A673 (cell line): ENCODE data around the gene APBB3.
A peak's percentile ranks its signal among the peaks of the same experiment; 100 is the strongest.

ENCODE experiments used
- EZH2 ChIP-seq: fragments of 200-600 bp; sonication (generic); IDR thresholded peaks from 2 replicates; pipeline ENCODE4 v1.6.1; 2017; ENCODE audit warnings: borderline replicate concordance, low read depth, mild to moderate bottlenecking, mixed read lengths, antibody characterized with exemption, low read length; ENCODE audit not compliant: poor library complexity, severe bottlenecking
- TF ChIP-seq, protein P1 (sequence below): fragments of 300-800, 200-600 bp; sonication (generic); conservative IDR thresholded peaks from 2 replicates; pipeline ENCODE4 v1.5.1; 2017; ENCODE audit warnings: low read depth, mild to moderate bottlenecking, antibody characterized with exemption, low read length, moderate library complexity, mixed read lengths

DNA sequence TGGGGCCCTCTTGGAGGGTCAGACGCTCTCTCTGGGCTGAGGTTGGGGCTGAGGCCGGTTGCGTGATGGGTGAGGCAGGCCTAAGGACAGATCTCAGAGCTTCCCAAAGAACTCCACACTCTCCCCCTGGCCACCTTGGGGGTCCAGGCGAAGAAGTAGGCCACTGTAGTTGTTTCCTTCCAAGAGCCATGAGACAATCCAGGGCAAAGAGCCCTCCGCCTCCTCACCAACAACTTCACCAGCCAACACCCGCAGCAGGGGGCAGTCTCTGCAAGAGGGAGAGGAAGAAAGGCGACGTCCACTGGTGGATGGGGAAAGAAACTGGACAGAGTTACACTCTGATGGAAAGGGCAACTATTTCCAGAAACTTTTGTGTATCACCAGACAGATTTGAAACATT, 10.9 kb upstream of the APBB3 start:
- TF ChIP-seq, protein P1, sequence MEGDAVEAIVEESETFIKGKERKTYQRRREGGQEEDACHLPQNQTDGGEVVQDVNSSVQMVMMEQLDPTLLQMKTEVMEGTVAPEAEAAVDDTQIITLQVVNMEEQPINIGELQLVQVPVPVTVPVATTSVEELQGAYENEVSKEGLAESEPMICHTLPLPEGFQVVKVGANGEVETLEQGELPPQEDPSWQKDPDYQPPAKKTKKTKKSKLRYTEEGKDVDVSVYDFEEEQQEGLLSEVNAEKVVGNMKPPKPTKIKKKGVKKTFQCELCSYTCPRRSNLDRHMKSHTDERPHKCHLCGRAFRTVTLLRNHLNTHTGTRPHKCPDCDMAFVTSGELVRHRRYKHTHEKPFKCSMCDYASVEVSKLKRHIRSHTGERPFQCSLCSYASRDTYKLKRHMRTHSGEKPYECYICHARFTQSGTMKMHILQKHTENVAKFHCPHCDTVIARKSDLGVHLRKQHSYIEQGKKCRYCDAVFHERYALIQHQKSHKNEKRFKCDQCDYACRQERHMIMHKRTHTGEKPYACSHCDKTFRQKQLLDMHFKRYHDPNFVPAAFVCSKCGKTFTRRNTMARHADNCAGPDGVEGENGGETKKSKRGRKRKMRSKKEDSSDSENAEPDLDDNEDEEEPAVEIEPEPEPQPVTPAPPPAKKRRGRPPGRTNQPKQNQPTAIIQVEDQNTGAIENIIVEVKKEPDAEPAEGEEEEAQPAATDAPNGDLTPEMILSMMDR, result peak; percentile 47
- no peak for TF ChIP-seq EZH2
